GM12801 (cell line): Measurements from ENCODE around the gene GOLGA1.

Experiments used
- TF ChIP-seq, protein P1 (sequence below): IDR thresholded peaks from one replicate; pipeline ENCODE4 v1.5.1; 2011; ENCODE audit warnings: control low read depth; ENCODE audit not compliant: insufficient read length; ENCODE audit errors: extremely low read depth

GOLGA1 gene

DNA sequence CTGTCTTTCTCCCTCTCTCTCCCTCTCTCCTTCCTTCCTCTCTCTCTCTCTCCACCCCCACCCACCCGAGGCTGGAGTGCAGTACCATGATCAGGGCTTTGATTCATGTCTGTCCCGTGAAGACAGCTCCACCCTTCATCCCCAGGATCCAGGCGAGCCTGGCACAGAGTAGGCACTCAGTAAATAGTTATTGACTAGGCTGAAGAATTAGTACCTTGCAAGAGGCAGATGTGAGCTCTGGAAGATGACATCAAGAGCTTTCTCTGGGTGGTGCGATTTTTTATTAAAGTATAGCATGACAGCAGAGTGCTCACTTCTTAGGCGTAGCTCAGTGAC, 111.6 kb downstream of the GOLGA1 start:
- TF ChIP-seq, protein P1, sequence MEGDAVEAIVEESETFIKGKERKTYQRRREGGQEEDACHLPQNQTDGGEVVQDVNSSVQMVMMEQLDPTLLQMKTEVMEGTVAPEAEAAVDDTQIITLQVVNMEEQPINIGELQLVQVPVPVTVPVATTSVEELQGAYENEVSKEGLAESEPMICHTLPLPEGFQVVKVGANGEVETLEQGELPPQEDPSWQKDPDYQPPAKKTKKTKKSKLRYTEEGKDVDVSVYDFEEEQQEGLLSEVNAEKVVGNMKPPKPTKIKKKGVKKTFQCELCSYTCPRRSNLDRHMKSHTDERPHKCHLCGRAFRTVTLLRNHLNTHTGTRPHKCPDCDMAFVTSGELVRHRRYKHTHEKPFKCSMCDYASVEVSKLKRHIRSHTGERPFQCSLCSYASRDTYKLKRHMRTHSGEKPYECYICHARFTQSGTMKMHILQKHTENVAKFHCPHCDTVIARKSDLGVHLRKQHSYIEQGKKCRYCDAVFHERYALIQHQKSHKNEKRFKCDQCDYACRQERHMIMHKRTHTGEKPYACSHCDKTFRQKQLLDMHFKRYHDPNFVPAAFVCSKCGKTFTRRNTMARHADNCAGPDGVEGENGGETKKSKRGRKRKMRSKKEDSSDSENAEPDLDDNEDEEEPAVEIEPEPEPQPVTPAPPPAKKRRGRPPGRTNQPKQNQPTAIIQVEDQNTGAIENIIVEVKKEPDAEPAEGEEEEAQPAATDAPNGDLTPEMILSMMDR, result no peak

DNA sequence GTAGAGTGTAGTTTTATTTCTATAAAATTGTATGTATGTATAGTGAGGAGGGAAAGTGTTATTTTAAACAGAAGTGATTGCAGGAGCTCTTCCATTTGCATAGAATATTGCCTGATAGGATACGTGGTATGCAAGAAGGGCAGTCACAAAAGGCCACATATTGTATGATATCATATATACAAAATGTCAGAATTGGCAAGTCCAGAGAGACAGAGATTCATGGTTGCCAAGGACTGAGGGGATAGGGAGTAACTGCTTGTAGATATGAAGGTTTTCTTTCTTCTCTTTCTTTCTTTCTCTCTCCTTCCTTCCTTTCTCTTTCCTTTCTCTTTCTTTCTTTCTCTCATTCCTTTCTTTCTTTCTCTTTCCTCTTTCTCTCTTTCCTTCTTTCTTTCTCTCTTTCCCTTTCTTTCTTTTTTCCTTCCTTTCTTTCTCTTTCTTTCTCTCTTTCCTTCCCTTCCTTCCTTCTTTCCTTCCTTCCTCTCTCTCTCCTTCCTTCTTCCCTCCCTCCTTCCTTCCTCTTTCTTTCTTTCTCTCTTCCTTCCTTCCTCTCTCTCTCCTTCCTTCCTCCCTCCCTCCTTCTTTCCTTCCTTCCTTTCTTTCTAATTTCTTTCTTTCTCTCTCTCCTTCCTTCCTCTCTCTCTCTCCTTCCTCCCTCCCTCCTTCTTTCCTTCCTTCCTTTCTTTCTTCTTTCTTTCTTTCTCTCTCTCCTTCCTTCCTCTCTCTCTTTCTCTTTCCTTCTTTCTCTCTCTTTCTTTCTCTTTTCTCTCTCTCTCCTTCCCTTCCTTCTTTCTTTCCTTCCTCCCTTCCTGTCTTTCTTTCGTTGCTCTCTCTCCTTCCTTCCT, 112.2 kb downstream of the GOLGA1 start:
- TF ChIP-seq, protein P1, result no peak
